Vagina (tissue), 2 donors: Measurements from ENCODE around the gene TTC3. TPM values are rescaled to one million over a fixed set of nuclear protein-coding genes. Genes with fewer than 3 reads are reported as not detected.

Experiments used
- DNase-seq, 2 donors: peaks; one replicate each; pipeline ENCODE4 v3.0.0-alpha.2; 2017; ENCODE audit errors: extremely low spot score in 2 of 2
- H3K27ac ChIP-seq: fragments of 200-600 bp; sonication (generic); one replicate; pipeline ENCODE4 v1.5.1; 2019
- H3K27me3 ChIP-seq: fragments of 200-600 bp; sonication (generic); one replicate; pipeline ENCODE4 v1.5.1; 2019
- H3K36me3 ChIP-seq, 2 donors: fragments of 200-600 bp; sonication (generic); one replicate each; pipeline ENCODE4 v1.5.1; 2017 to 2019
- H3K4me1 ChIP-seq: fragments of 200-600 bp; sonication (generic); one replicate; pipeline ENCODE4 v1.5.1; 2019
- H3K4me3 ChIP-seq, 2 donors: fragments of 200-600 bp; sonication (generic); 1 replicate in 1 of 2; 2 replicates in 1 of 2; pipeline ENCODE4 v1.5.1; 2016 to 2019
- H3K9me3 ChIP-seq: fragments of 200-600 bp; sonication (generic); one replicate; pipeline ENCODE4 v1.5.1; 2019
- POLR2A ChIP-seq, 2 donors: fragments of 450-650 bp; IDR thresholded peaks; one replicate each; pipeline ENCODE4 v1.6.1; 2017; ENCODE audit warnings: antibody characterized with exemption in 2 of 2, mild to moderate bottlenecking in 2 of 2, moderate library complexity in 2 of 2
- POLR2AphosphoS5 ChIP-seq, 2 donors: sonication (generic); formaldehyde crosslinking; IDR thresholded peaks; one replicate each; pipeline ENCODE4 v1.9.0; 2017; ENCODE audit warnings: antibody characterized with exemption in 2 of 2, mild to moderate bottlenecking in 2 of 2, low read depth in 1 of 2; ENCODE audit not compliant: insufficient read depth in 1 of 2
- intact Hi-C: fragments of 100-400 bp; cut with DNase I; formaldehyde crosslinking; loops from one replicate; pipeline ENCODE4 v1.15.1; 2023
- total RNA-seq: library from RNA; depleted of rRNA; stranded (reverse); fragments of >200 nt; gene quantifications from one replicate; pipeline ENCODE4 v1.2.3, GENCODE V29; 2016
- TF ChIP-seq, protein P1 (sequence below), 3 experiments: fragments of 450-650 bp in 2 of 3; fragments of 200-600 bp in 1 of 3; sonication (generic) in 1 of 3; IDR thresholded peaks; one replicate each; pipeline ENCODE4 v1.5.1; 2017 to 2019; ENCODE audit warnings: antibody characterized with exemption in 3 of 3, mild to moderate bottlenecking in 2 of 3, moderate library complexity in 2 of 3

The TTC3 gene
- total RNA-seq, 1 donor from 2014 or later = 98.0 TPM

DNA sequence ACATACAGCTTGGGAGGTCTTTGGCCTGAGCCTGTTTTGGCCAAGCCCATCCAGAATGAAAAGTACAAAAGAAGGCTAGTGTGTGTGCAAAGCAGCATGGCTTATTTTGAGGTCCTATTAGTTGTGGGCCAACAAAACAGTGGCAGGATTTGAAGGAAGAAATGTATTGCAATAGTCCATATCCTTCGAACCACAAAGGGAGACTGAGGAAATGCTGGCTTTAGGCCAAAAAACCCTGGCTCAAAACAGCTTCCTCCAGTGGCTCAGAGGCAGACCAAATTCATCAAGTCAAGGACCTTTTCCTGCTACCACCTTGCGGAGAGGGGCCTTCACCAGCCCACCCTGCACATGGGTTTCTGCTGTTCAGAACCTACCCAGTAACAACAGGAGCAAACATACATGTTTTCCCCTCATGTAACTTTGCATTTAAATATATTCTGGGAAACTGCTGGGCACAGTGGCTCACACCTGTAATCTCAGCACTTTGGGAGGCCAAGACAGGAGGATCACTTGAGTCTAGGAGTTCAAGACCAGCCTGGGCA, 150.8 kb downstream of the TTC3 start:
- no peak for TF ChIP-seq POLR2A (IDR thresholded peaks at IDR 0.05)
- TF ChIP-seq, protein P1, sequence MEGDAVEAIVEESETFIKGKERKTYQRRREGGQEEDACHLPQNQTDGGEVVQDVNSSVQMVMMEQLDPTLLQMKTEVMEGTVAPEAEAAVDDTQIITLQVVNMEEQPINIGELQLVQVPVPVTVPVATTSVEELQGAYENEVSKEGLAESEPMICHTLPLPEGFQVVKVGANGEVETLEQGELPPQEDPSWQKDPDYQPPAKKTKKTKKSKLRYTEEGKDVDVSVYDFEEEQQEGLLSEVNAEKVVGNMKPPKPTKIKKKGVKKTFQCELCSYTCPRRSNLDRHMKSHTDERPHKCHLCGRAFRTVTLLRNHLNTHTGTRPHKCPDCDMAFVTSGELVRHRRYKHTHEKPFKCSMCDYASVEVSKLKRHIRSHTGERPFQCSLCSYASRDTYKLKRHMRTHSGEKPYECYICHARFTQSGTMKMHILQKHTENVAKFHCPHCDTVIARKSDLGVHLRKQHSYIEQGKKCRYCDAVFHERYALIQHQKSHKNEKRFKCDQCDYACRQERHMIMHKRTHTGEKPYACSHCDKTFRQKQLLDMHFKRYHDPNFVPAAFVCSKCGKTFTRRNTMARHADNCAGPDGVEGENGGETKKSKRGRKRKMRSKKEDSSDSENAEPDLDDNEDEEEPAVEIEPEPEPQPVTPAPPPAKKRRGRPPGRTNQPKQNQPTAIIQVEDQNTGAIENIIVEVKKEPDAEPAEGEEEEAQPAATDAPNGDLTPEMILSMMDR (IDR thresholded peaks at IDR 0.05) = no peak
- no peak for TF ChIP-seq POLR2AphosphoS5 (IDR thresholded peaks at IDR 0.05; ENCODE audit: insufficient read depth in 1 of 2, low read depth in 1 of 2)
- peaks cover 20% of the 10 kb centered on the region for H3K4me1 ChIP-seq
- peaks cover 0 to 51% of the 10 kb centered on the region in 2 donors for H3K36me3 ChIP-seq
- H3K9me3 ChIP-seq = no peaks in the 10 kb centered on the region
- intact Hi-C loops = no loop called here
- DNase-seq = peak in 1 of 2 donors; percentile 64
- H3K27me3 ChIP-seq = no peaks in the 10 kb centered on the region
- no peak overlapping the region for H3K4me3 ChIP-seq
- no peak overlapping the region for H3K27ac ChIP-seq

DNA sequence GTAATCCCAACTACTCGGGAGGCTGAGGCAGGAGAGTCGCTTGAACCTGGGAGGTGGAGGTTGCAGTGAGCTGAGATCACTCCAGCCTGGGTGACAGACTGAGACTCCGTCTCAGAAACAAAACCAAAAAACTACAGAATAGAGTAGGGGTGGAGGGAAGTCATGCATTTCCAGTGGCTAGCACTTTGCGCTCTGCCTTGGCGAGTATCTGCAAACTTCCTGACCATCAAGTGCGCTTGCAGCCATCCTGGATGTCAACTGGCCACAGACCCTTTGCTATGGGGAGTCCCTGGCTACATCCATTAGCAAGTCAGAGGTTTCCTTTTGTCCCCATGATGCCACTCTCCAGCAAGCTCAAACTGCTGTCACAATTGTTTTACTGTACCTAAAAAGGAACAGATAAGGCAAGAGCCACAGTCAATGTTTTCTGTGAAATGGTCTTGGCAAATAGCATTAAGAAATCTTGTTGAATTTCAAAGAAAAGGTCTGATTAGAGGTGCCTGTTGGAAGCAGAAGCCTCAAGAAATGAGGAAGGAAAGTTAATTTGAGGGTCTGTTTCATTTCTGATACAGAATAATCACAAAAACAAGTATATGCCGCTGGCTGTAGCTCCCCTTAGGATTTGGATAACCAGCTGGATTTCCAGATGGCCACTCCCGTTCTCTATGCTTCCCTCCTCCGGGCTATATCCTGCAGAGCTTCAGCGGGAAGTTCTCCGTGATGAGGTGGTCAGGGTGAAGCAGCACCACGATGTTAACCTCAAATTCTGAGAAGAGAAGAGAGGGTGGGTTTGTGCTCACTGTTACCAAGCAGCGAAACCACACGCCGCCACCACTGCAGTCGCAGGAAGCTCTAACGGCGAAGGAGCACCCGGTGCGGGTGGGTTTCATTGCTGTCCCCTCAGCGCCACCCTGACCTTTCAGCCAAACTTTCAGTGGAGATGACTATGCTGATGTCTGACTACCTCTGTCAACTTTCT, 152.1 kb downstream of the TTC3 start:
- H3K27me3 ChIP-seq = no peaks in the 10 kb centered on the region
- no peaks in the 10 kb centered on the region for H3K9me3 ChIP-seq
- intact Hi-C loops = no loop called here
- peaks cover 0 to 60% of the 10 kb centered on the region in 2 donors for H3K36me3 ChIP-seq
- H3K4me3 ChIP-seq = no peak overlapping the region
- H3K4me1 ChIP-seq = peaks cover 13% of the 10 kb centered on the region
- peak in 1 of 2 donors; percentile 56 for DNase-seq
- TF ChIP-seq POLR2AphosphoS5 (IDR thresholded peaks at IDR 0.05; ENCODE audit: insufficient read depth in 1 of 2, low read depth in 1 of 2) (no peak), POLR2A (IDR thresholded peaks at IDR 0.05) (no peak)
- TF ChIP-seq, protein P1 (IDR thresholded peaks at IDR 0.05) = no peak
- H3K27ac ChIP-seq = no peak overlapping the region

DNA sequence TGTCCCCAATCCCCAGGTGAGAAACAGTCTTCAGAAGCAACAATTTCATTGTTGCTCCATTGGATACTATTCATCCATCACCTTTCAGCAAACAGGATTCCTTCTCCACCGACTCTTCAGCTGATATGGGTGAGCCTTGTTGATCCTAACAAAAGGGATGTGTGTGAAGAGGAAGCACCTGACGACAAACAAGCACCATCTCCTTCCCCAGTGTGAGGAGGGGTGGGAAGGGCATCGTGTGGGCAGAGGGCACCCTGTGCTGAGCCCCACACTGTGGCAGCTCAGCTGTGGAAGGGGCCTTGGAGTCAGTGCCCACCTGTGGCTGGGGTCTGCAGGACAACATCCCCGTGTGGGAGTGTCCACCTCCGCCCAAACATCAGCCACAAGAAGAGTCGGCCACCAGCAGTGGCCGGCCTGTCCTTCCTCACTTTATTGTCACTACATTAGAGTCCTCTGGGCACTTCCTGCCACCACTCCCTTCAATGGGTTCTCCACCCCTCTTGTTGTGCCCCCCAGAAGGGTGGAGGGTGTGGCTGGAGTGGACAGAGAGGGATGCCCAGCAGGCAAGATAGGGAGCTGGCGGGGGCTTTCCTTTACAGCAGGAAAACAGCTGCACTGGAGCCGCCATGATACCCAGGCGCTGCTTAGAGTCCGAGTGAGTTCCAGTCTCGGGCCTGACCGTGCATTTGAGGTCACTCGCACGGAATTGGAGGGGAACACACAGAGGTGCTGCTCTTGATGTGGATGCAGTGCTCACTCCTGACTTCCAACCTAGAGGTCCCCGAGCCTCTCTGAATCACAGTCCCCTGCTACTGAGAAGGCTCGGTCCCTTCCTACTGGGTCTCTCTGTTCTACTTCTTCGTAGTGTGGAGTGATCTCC, 153.2 kb downstream of the TTC3 start:
- TF ChIP-seq POLR2A (IDR thresholded peaks at IDR 0.05) = no peak
- TF ChIP-seq, protein P1 (IDR thresholded peaks at IDR 0.05) = no peak
- DNase-seq = peak in 1 of 2 donors; percentile 75
- H3K9me3 ChIP-seq = no peaks in the 10 kb centered on the region
- peaks cover 3% of the 10 kb centered on the region for H3K4me1 ChIP-seq
- no peak overlapping the region for H3K27ac ChIP-seq
- no peaks in the 10 kb centered on the region for H3K27me3 ChIP-seq
- intact Hi-C loops = no loop called here
- H3K36me3 ChIP-seq = peaks cover 0 to 69% of the 10 kb centered on the region in 2 donors
- H3K4me3 ChIP-seq = no peak overlapping the region

DNA sequence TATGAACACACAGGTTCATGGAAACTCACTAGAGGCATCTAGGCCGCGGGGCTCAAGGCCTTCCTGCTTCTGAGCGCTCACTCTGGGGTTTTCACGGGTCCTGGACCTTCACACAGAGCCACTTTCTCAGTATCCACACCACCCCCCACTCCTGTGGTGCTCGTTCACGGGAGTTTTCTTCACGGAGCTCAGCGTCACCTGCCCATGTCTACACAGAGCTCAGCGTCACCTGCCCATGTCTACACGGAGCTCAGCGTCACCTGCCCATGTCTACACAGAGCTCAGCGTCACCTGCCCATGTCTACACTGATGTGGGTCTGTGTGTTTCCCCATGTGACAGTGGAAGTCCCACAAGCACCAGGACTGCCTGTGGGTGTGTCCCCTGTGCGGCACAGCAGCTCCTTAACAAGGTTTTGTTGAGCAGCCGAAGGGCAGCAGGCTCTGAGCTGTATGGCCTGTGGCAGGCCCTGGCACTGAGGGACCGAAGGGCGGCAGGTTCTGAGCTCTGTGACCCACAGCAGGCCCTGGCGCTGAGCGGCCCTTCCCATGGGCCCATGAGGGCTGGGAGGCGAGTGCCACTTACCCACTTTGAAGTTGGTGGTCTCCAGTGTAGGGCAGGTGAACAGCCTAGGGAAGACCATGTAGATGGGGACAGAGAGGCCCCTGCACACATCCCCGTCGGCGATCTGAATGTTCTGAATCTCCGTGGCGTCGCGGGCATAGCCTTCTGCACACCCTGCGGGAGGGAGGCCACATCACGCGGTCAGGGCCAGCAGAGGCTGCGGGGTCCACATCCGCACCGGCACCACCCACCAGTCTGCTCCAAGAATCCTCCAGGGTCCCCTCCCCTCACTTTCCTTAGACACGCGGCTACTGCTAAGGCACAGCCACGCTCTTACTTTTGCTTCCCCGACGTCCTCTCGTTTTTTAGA, 154.3 kb downstream of the TTC3 start:
- intact Hi-C loops = no loop called here
- no peak overlapping the region for H3K4me3 ChIP-seq
- H3K4me1 ChIP-seq = no peaks in the 10 kb centered on the region
- no peak overlapping the region for H3K27ac ChIP-seq
- TF ChIP-seq POLR2A (IDR thresholded peaks at IDR 0.05) (no peak), POLR2AphosphoS5 (IDR thresholded peaks at IDR 0.05; ENCODE audit: insufficient read depth in 1 of 2, low read depth in 1 of 2) (no peak)
- TF ChIP-seq, protein P1 (IDR thresholded peaks at IDR 0.05) = no peak
- H3K27me3 ChIP-seq = no peaks in the 10 kb centered on the region
- H3K36me3 ChIP-seq = peaks cover 0 to 80% of the 10 kb centered on the region in 2 donors
- peak in 1 of 2 donors; percentile 64 for DNase-seq
- H3K9me3 ChIP-seq = no peaks in the 10 kb centered on the region
